IMR-90 (cell line): ENCODE measurements around the gene KLHL2. TPM values are rescaled to one million over a fixed set of nuclear protein-coding genes. Genes with fewer than 3 reads are reported as not detected.
"Not testable (repeated sequence)": the region's sequence is repeated elsewhere in the genome, so short reads cannot be mapped to it uniquely, and the experiment has no call there.

Experiments used
- ATAC-seq: fragments of 200-7000 bp; cut with Tn5 transposase; 2 replicates; pipeline ENCODE4 v1.9.1; 2020; ENCODE audit warnings: low read depth, mild to moderate bottlenecking, moderate library complexity
- BruUV-seq: library from RNA; stranded (reverse); fragments of 400-500 nt; replicated peaks from 2 replicates; lab custom pipeline; 2021; lab: Mats Ljungman, UMichigan
- CTCF ChIA-PET: fragments of 300-600 bp; formaldehyde crosslinking; extraction: SDS; loops from one replicate; lab custom pipeline; 2021; ENCODE audit warnings: antibody characterized with exemption; lab: Yijun Ruan, JAX
- POLR2A ChIA-PET: fragments of 300-600 bp; sonication (Branson Sonifier 250); formaldehyde crosslinking; loops from one replicate; lab custom pipeline; 2022; ENCODE audit warnings: antibody characterized with exemption; ENCODE audit not compliant: unreplicated experiment; lab: Charles Lee
- DNase-seq: peaks from one replicate; pipeline ENCODE4 v3.0.0; 2013
- H2AFZ ChIP-seq: replicated peaks from 2 replicates; pipeline ENCODE3; 2013; ENCODE audit warnings: low read length, mild to moderate bottlenecking; ENCODE audit not compliant: poor library complexity
- H2AK5ac ChIP-seq: 2 replicates; pipeline ENCODE4 v1.6.1; 2013; ENCODE audit warnings: low read depth, low read length, inconsistent platforms
- H2AK9ac ChIP-seq: replicated peaks from 2 replicates; pipeline ENCODE3; 2013; ENCODE audit warnings: mild to moderate bottlenecking, low read depth, low read length, moderate library complexity; ENCODE audit not compliant: poor library complexity
- H2BK120ac ChIP-seq: 2 replicates; pipeline ENCODE4 v1.6.1; 2013; ENCODE audit warnings: low read depth, low read length, inconsistent platforms
- H2BK15ac ChIP-seq: 3 replicates; pipeline ENCODE4 v1.6.1; 2013; ENCODE audit warnings: low read depth, low read length, inconsistent platforms
- H2BK20ac ChIP-seq: 2 replicates; pipeline ENCODE4 v1.6.1; 2013; ENCODE audit warnings: low read depth, mild to moderate bottlenecking, inconsistent platforms, low read length, moderate library complexity
- H2BK5ac ChIP-seq: 2 replicates; pipeline ENCODE4 v1.6.1; 2013; ENCODE audit warnings: mild to moderate bottlenecking, low read depth, low read length, inconsistent platforms; ENCODE audit not compliant: poor library complexity, severe bottlenecking
- H3K14ac ChIP-seq: replicated peaks from 2 replicates; pipeline ENCODE4 v1.6.1; 2013; ENCODE audit warnings: low read depth, low read length, inconsistent platforms
- H3K18ac ChIP-seq: 2 replicates; pipeline ENCODE4 v1.6.1; 2013; ENCODE audit warnings: low read depth, low read length, control low read depth
- H3K23ac ChIP-seq: 2 replicates; pipeline ENCODE4 v1.6.1; 2013; ENCODE audit warnings: low read depth, low read length, inconsistent platforms
- H3K27ac ChIP-seq: 2 replicates; pipeline ENCODE4 v1.5.1; 2013; ENCODE audit warnings: mild to moderate bottlenecking, control low read depth, low read length; ENCODE audit not compliant: insufficient read depth
- H3K27me3 ChIP-seq: 2 replicates; pipeline ENCODE4 v1.6.1; 2013; ENCODE audit warnings: low read length; ENCODE audit not compliant: control insufficient read depth, insufficient read depth
- H3K36me3 ChIP-seq: 2 replicates; pipeline ENCODE4 v1.6.1; 2013; ENCODE audit warnings: low read length, mixed read lengths; ENCODE audit not compliant: control insufficient read depth, insufficient read depth
- H3K4ac ChIP-seq: 2 replicates; pipeline ENCODE4 v1.6.1; 2013; ENCODE audit warnings: low read depth, low read length, inconsistent platforms
- H3K4me1 ChIP-seq: 2 replicates; pipeline ENCODE4 v1.6.1; 2013; ENCODE audit warnings: low read length, mixed read lengths; ENCODE audit not compliant: control insufficient read depth, insufficient read depth
- H3K4me2 ChIP-seq: 2 replicates; pipeline ENCODE4 v1.6.1; 2013; ENCODE audit warnings: low read depth, mild to moderate bottlenecking, control low read depth, low read length, moderate library complexity
- H3K4me3 ChIP-seq: 2 replicates; pipeline ENCODE4 v1.5.1; 2013; ENCODE audit warnings: low read depth, mild to moderate bottlenecking, control low read depth, low read length, moderate library complexity; ENCODE audit not compliant: insufficient read depth
- H3K56ac ChIP-seq: 2 replicates; pipeline ENCODE4 v1.6.1; 2013; ENCODE audit warnings: low read length, inconsistent platforms; ENCODE audit not compliant: insufficient read depth; ENCODE audit errors: extremely low read depth
- H3K79me1 ChIP-seq, 2 experiments: 2 replicates each; pipeline ENCODE4 v1.6.1; 2013; ENCODE audit warnings: low read length in 2 of 2, inconsistent platforms in 1 of 2, low read depth in 1 of 2
- H3K9ac ChIP-seq: 2 replicates; pipeline ENCODE4 v1.6.1; 2013; ENCODE audit warnings: low read depth, low read length, control low read depth
- H3K9me1 ChIP-seq: 2 replicates; pipeline ENCODE4 v1.6.1; 2013; ENCODE audit warnings: low read length, inconsistent platforms; ENCODE audit not compliant: insufficient read depth
- H3K9me3 ChIP-seq: 2 replicates; pipeline ENCODE4 v1.6.1; 2013; ENCODE audit warnings: low read length; ENCODE audit not compliant: control insufficient read depth, insufficient read depth
- H4K20me1 ChIP-seq: 2 replicates; pipeline ENCODE4 v1.6.1; 2013; ENCODE audit warnings: low read length, inconsistent platforms; ENCODE audit not compliant: insufficient read depth
- H4K5ac ChIP-seq: 2 replicates; pipeline ENCODE4 v1.6.1; 2013; ENCODE audit warnings: mild to moderate bottlenecking, low read depth, low read length, control low read depth
- H4K8ac ChIP-seq, 2 experiments: 2 replicates each; pipeline ENCODE4 v1.6.1; 2013; ENCODE audit warnings: low read depth in 2 of 2, low read length in 2 of 2, control low read depth in 1 of 2, inconsistent platforms in 1 of 2
- H4K91ac ChIP-seq: 2 replicates; pipeline ENCODE4 v1.6.1; 2013; ENCODE audit warnings: low read depth, low read length, inconsistent platforms; ENCODE audit not compliant: insufficient read depth
- WGBS, 2 experiments: methylation state at CpG; one replicate each; pipeline versions ENCODE4 v1.1.5 to v1.1.7; 2013; ENCODE audit warnings: missing lambda C conversion rate in 2 of 2; ENCODE audit not compliant: insufficient read length in 1 of 2; ENCODE audit errors: extremely low coverage in 2 of 2; 5-methylcytosine and 5-hydroxymethylcytosine counted together
- dilution Hi-C: fragments of 300-500 bp; cut with HindIII; formaldehyde crosslinking; loops from one replicate; pipeline ENCODE4 v1.14.3; 2018; ENCODE audit warnings: low sequenced_read_pairs; ENCODE audit not compliant: unreplicated experiment
- in situ Hi-C: fragments of 300-500 bp; cut with MboI; formaldehyde crosslinking; loops from 3 replicates; pipeline ENCODE4 v1.14.3; 2019; ENCODE audit warnings: low sequenced_read_pairs, inconsistent platforms, mixed read lengths
- intact Hi-C: fragments of 100-400 bp; cut with micrococcal nuclease; formaldehyde crosslinking; loops from 2 replicates; pipeline ENCODE4 v1.10.0; 2022
- polyA plus RNA-seq, 3 experiments: library from polyadenylated mRNA; depleted of rRNA; stranded (reverse); fragments of >200 nt; gene quantifications; 2 replicates each; pipeline ENCODE4 v1.2.3, GENCODE V29; 2012; ENCODE audit warnings: low replicate concordance in 1 of 3
- total RNA-seq: library from RNA; depleted of rRNA; stranded (reverse); fragments of >200 nt; gene quantifications from 2 replicates; pipeline ENCODE4 v1.2.3, GENCODE V29; 2012

Gene KLHL2
- total and polyA plus RNA-seq, 2 of the 4 experiments (the other 2 are of a cell fraction), result 11.0 to 12.4 TPM

DNA sequence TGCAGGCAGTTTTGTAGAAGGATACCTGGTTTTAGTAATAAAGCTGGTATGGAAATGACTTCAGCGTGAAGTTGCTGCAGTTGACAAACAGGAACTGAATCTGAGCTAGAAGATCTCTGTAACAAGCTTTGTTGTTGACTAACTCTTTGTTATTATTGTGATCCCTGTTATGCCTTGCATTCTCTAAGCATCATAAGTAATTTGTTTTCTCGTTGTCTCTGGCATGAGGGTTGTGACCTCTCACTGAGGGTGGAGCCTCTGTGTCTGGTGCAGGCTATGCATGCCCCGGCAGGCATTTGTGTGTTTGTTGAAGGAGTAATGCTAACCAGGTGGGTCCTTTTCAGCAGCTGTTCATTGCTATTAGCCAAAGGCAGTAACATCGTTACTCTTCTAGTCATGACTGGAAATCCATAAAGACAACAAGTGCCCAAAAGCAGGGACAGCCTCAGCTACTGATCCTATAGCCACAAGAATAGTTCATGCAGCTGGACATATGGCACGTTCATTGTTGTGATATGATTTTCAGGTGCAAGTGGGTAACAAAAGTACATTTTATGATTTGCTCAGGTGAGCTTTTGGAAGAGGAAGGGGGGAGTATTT lies 30.8 kb downstream of the KLHL2 start:
- H4K5ac ChIP-seq, BruUV-seq, H3K36me3 ChIP-seq, H4K8ac ChIP-seq, H3K9ac ChIP-seq, H4K20me1 ChIP-seq, ATAC-seq, H2BK20ac ChIP-seq, H3K9me1 ChIP-seq, H3K79me1 ChIP-seq, H3K27me3 ChIP-seq, in situ Hi-C loops, H4K91ac ChIP-seq, H3K4me2 ChIP-seq, H3K27ac ChIP-seq, dilution Hi-C loops, H3K4me3 ChIP-seq, DNase-seq, H2AFZ ChIP-seq, H3K4me1 ChIP-seq, H3K56ac ChIP-seq, H2BK15ac ChIP-seq, H3K23ac ChIP-seq, CTCF ChIA-PET, H3K9me3 ChIP-seq, H3K4ac ChIP-seq, H2BK120ac ChIP-seq, H2AK9ac ChIP-seq, POLR2A ChIA-PET, H2AK5ac ChIP-seq, H3K18ac ChIP-seq, H2BK5ac ChIP-seq, intact Hi-C loops, H3K14ac ChIP-seq: not testable (repeated sequence)
- WGBS, 2 experiments, result no CpG with 5 or more reads among the region's 5 CpGs

DNA sequence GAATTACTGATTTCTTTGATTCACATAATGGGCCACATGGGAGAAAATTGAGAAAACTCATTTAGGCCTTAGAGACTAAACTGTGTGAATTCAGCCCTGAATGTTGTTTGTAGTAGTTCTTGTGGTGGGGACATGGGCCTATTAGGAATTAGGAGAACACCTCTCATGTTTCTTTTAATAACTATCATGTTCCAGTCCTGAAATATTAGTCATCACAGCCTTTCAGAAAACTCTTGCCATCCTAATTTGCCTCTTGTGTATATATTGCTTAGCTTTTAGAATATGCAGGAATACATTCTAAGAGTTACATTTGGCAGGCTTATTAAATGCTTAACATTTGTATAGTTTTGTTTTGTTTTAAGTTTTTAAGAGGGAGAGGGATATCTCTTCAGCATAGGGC lies 33.4 kb downstream of the KLHL2 start:
- dilution Hi-C loops, in situ Hi-C loops: not testable (repeated sequence)

More for the DNA sequence above, 33.4 kb downstream of the KLHL2 start:
- H2AK9ac ChIP-seq, H3K27ac ChIP-seq, intact Hi-C loops, H2BK120ac ChIP-seq, CTCF ChIA-PET, H3K14ac ChIP-seq, H4K20me1 ChIP-seq, POLR2A ChIA-PET, H2BK15ac ChIP-seq, H3K23ac ChIP-seq, H3K79me1 ChIP-seq, H3K9ac ChIP-seq, H4K91ac ChIP-seq, BruUV-seq, H3K18ac ChIP-seq, H3K9me3 ChIP-seq, H3K4me3 ChIP-seq, H3K9me1 ChIP-seq, H3K4me2 ChIP-seq, H4K5ac ChIP-seq, H2AK5ac ChIP-seq, H3K36me3 ChIP-seq, H4K8ac ChIP-seq, H2AFZ ChIP-seq, H2BK5ac ChIP-seq, H2BK20ac ChIP-seq, H3K4ac ChIP-seq, H3K27me3 ChIP-seq, H3K56ac ChIP-seq, H3K4me1 ChIP-seq: not testable (repeated sequence)
- ATAC-seq (peak; percentile 78), DNase-seq (peak; percentile 4)
